Measurements from ENCODE around the gene LDAH.

GRCh38 chr2:20660506-20661420, 162.1 kb downstream of the LDAH start:
- TF ChIP-seq CTCF (IDR thresholded peaks at IDR 0.05; ENCODE audit: borderline replicate concordance, extremely low read depth, low read length, poor library complexity, severe bottlenecking) (no peak), EZH2 (IDR thresholded peaks at IDR 0.05; ENCODE audit: borderline replicate concordance, low read depth, low read length, severe bottlenecking) (no peak)

Data from DND-41 (cell line).